ENCODE measurements around the gene FAN1. TPM values are rescaled to one million over a fixed set of nuclear protein-coding genes. Genes with fewer than 3 reads are reported as not detected.

Gene FAN1
- total and polyA plus RNA-seq, 2 of the 13 experiments (the other 11 are each of a cell fraction or from before 2014, with no cell fraction given): 10.8 to 20.1 TPM

GRCh38 chr15:30991255-30992235 is 87.8 kb downstream of the FAN1 start, which contains the start of gene MTMR10 (continued):
- TF ChIP-seq ZNF34 (CRISPR knock-in tag; IDR thresholded peaks at IDR 0.05; ENCODE audit: borderline replicate concordance) (peak; percentile 34; the same call in 1 of the 2 replicates), ATRX (CRISPR knock-in tag; IDR thresholded peaks at IDR 0.05; ENCODE audit: borderline replicate concordance) (no peak), ZNF749 (CRISPR knock-in tag; IDR thresholded peaks at IDR 0.05; ENCODE audit: borderline replicate concordance) (0 out of 2 replicates have a peak, but pooled peaks have one; percentile 38), USF2 (IDR thresholded peaks at IDR 0.05; ENCODE audit: low read depth, low read length) (no peak), USF2 (CRISPR knock-in tag; IDR thresholded peaks at IDR 0.05; ENCODE audit: borderline replicate concordance) (no peak), ZFP36 (IDR thresholded peaks at IDR 0.05; ENCODE audit: borderline replicate concordance, low read depth, low read length, partially characterized antibody) (no peak), ZNF572 (CRISPR knock-in tag; IDR thresholded peaks at IDR 0.05) (no peak), CHCHD3 (CRISPR knock-in tag; IDR thresholded peaks at IDR 0.05) (no peak; the same call in 1 of the 2 replicates), SRF (IDR thresholded peaks at IDR 0.05; ENCODE audit: low read depth, low read length) (no peak), SETDB1 (CRISPR knock-in tag; IDR thresholded peaks at IDR 0.05; ENCODE audit: borderline replicate concordance) (no peak), HNF1B (CRISPR knock-in tag; IDR thresholded peaks at IDR 0.05) (0 out of 2 replicates have a peak, but pooled peaks have one; percentile 35), ATF5 (CRISPR knock-in tag; IDR thresholded peaks at IDR 0.05; ENCODE audit: low read depth) (no peak), SPEN (CRISPR knock-in tag; IDR thresholded peaks at IDR 0.05; ENCODE audit: low read depth) (peak; percentile 82; the same call in 1 of the 2 replicates), PAWR (CRISPR knock-in tag; IDR thresholded peaks at IDR 0.05; ENCODE audit: borderline replicate concordance) (no peak), CENPX (CRISPR knock-in tag; IDR thresholded peaks at IDR 0.05) (no peak), ZNF512 (CRISPR knock-in tag; IDR thresholded peaks at IDR 0.05) (no peak), DNMT1 (CRISPR knock-in tag; IDR thresholded peaks at IDR 0.05) (no peak; the same call in none of the 2 replicates), HES4 (CRISPR knock-in tag; IDR thresholded peaks at IDR 0.05; ENCODE audit: borderline replicate concordance) (no peak), ZFYVE20 (CRISPR knock-in tag; IDR thresholded peaks at IDR 0.05; ENCODE audit: borderline replicate concordance, low read depth) (0 out of 2 replicates have a peak, but pooled peaks have one; percentile 56)
